Measurements from ENCODE around the gene CRELD1.

DNA sequence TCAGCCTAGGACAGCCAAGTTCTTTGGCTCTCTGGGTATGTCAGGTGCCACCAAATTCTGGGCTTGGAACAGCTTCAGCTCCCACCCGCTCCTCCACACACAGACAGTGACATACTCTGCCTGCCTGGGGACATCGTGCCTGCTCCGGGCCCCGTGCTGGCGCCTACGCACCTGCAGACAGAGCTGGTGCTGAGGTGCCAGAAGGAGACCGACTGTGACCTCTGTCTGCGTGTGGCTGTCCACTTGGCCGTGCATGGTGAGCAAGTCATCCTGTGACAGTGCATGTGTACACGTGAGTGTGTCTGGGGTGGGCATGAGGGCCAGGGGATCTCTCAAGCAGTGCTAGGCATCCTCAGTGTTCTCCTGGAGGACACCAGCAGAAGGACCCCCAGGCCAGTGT lies 15.8 kb upstream of the CRELD1 start:
- no peak for TF ChIP-seq EZH2phosphoT487 (IDR thresholded peaks at IDR 0.05; ENCODE audit: borderline replicate concordance)
- no peak for TF ChIP-seq POLR2A (IDR thresholded peaks at IDR 0.05; ENCODE audit: borderline replicate concordance, extremely low read depth, insufficient read depth, insufficient read length)
- TF ChIP-seq, protein P1, sequence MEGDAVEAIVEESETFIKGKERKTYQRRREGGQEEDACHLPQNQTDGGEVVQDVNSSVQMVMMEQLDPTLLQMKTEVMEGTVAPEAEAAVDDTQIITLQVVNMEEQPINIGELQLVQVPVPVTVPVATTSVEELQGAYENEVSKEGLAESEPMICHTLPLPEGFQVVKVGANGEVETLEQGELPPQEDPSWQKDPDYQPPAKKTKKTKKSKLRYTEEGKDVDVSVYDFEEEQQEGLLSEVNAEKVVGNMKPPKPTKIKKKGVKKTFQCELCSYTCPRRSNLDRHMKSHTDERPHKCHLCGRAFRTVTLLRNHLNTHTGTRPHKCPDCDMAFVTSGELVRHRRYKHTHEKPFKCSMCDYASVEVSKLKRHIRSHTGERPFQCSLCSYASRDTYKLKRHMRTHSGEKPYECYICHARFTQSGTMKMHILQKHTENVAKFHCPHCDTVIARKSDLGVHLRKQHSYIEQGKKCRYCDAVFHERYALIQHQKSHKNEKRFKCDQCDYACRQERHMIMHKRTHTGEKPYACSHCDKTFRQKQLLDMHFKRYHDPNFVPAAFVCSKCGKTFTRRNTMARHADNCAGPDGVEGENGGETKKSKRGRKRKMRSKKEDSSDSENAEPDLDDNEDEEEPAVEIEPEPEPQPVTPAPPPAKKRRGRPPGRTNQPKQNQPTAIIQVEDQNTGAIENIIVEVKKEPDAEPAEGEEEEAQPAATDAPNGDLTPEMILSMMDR (IDR thresholded peaks at IDR 0.05 in 2 of 3, conservative IDR thresholded peaks at IDR 0.05 in 1 of 3; ENCODE audit: borderline replicate concordance in 1 of 3, insufficient read depth in 1 of 3, low read depth in 2 of 3, low read length in 2 of 3): no peak
- TF ChIP-seq SP1 (IDR thresholded peaks at IDR 0.05; ENCODE audit: low read depth): no peak
- TF ChIP-seq RAD21 (IDR thresholded peaks at IDR 0.05; ENCODE audit: low read depth): no peak
- TF ChIP-seq YY1 (IDR thresholded peaks at IDR 0.05; ENCODE audit: extremely low read depth, insufficient replicate concordance, low read depth, low read length): no peak
- TF ChIP-seq ZNF274 (IDR thresholded peaks at IDR 0.05; ENCODE audit: low read depth, low read length): no peak
- TF ChIP-seq, protein P2, sequence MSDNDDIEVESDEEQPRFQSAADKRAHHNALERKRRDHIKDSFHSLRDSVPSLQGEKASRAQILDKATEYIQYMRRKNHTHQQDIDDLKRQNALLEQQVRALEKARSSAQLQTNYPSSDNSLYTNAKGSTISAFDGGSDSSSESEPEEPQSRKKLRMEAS (IDR thresholded peaks at IDR 0.05): no peak
- no peak for TF ChIP-seq POLR2AphosphoS5 (IDR thresholded peaks at IDR 0.05; ENCODE audit: low read depth, low read length)
- no peak for TF ChIP-seq EZH2 (IDR thresholded peaks at IDR 0.05)
- no peak for TF ChIP-seq FOSL1 (IDR thresholded peaks at IDR 0.05; ENCODE audit: low read depth)

All from HCT116 (cell line).